Measurements from ENCODE around the gene DENND2A.

DENND2A gene

DNA sequence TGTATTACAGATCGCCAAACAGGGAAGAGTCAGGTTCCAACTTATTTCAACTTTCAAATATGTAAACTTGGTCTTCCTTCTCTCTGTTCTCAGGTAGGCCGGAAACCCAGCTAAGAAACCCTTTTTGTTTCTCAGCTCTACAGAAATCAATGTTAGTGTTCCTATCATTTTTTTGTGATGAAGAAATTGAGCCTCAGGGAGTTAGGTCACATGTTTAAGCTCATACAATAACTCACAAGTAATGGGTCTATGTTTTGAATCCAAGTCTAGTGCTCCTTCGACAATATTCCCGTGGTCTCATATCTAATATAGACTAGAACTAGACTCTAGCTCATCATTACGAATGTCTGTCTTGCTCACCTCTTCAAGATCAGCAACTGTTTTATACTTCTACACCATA lies 22.3 kb downstream of the DENND2A start:
- no peak for DNase-seq

- no peak for DNase-seq
Measured at GRCh38 chr7:140617081-140617480, 23.5 kb downstream of the DENND2A start.

- no peak for DNase-seq
Measured at GRCh38 chr7:140616328-140616727, 24.3 kb downstream of the DENND2A start.

DNA sequence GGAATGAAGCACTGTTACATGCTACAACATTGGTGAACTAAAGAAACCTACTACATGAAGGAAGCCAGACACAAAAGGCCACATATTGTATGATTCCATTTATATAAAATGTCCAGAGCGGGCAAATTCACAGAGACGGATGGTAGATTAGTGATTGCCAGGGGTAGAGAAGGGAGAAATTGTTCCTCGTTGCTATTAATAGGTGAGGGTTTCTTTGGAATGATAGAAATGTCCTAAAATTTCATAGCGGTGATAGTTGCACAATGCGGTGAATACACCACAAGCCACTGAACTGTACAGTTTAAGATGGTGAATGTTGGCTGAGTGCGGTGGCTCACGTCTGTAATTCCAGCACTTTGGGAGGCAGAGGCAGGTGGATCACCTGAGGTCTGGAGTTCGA lies 29.0 kb downstream of the DENND2A start:
- DNase-seq, result no peak

DNA sequence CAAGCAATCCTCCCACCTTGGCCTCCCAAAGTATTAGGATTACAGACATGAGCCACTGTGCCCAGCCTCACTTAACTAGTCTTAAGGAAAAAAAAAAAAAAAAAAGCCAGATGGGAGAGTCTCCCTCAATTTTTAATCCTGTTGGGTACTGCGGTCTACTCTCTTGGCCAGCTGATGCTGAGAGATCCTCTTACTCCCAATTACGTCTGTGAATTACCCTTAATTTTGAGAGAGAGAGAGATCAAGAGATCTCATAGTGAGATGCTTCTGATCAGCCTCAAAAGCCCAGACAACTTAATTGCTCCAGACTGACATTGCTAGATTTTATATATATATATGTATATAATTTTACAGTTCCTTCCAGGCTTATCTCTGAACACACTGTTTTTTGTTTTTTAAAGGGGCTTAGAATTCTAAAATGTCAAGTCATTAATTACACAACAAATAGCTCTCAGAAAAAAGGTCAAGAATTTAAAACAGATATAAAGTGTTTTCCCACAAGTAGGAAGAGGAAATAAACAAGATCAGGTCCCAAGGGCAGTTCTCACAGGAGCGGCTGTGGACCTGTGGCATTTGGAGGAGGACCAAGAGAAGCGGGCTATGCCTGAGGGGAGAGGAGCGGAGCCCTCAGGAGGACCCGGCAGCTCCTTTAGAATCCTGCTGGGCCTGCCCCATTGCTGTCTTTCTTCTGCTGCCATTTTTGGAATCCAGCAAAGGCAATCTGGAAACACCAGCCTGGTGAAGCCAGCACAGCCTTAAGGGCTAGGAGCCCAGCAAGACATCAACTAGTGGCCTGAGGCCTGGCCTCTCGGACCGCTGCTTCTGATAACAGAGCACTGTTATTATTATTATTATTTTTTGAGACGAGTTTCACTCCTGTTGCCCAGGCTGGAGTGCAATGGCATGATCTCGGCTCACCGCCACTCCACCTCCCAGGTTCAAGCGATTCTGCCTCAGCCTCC lies 30.1 kb downstream of the DENND2A start:
- no peak for DNase-seq

DNA sequence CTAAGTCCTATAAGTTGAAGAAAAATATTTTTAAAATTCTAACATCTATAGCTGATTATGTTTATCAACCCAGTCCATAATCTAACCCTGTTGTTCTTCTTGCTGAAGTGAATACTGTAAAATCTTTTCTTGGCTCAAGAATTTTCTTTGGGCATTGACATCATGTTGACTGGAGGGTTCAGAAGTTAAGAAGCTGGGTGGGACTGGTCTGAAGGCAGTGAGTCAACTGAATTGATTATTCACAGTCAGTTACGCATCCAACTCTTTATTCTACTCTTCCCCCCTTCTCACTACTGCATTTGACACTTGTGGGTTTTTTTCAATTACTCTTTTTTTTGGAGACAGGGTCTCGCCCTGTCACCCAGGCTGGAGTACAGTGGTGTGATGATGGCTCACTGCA lies 31.0 kb downstream of the DENND2A start:
- DNase-seq, result no peak

DNA sequence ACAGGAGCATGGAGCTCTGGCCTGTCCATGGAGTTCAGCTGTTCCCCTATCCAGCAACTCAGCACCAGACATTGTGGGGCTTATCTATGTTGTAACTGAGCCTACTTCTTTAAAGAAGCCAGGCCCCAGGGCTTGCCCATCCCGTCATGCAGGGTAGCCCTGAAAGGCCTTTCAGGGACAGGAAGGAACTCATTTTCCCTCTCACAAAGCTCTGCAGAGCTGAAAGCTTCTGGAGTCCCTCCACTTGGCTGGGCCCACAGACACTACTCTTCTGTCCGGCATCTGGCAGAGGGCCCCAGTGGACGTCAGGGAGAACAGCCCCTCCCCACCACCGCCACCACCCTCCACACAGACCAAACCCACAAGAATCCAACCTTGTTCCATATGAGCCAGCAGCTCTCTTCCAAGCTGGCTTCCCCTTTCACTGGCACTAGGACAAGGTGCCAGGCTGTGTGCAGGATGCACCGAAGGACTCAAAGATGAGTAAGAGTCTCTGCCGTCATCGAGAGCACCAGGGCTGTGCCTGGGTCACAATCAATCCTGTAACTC lies 33.1 kb downstream of the DENND2A start:
- no peak for DNase-seq

DNA sequence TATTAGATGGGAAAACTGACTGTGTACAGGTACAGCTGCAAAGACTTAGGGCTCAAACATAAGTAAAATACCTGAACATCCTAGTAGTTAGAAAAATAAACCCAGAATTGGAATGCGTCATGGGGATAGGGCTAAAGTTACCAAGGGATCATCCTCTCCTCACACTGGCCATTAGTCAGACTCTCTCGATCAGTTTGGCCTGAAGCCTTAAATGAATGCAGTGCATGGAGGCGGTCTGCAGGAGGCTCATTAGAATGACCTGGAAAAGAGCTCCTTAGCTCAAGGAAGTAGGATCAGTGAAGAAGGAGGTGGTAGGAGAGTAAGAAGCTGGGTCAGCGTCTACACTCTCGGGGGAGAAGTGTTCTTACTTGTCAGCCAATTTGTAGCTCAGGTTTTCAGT lies 35.3 kb downstream of the DENND2A start:
- no peak for DNase-seq

GRCh38 chr7:140604760-140605159 lies 35.9 kb downstream of the DENND2A start:
- no peak for DNase-seq

DNA sequence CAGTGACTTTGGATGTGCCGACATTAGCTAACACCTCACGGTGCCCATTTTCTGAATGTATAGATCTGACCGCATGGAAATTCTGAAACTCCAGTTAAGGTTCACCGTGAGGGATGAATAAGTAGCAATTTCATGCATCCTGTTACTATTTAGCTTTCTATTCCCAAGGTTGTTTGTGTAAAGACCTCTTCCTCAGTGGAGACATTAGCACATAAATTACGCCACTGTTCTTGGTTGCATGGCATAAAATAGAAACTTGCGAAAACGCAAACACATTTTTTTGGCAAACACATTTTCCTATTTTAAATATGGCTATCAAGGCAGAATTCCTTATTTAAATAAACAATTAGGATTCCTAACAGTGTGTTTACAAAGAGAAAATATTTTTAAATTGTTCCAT lies 36.5 kb downstream of the DENND2A start:
- no peak for DNase-seq

- DNase-seq, result no peak
Measured at GRCh38 chr7:140601566-140602174, 38.9 kb downstream of the DENND2A start.

- DNase-seq, result no peak
Measured at GRCh38 chr7:140600341-140600740, 40.3 kb downstream of the DENND2A start.

GRCh38 chr7:140597428-140597949 lies 43.1 kb downstream of the DENND2A start:
- DNase-seq, result no peak

DNA sequence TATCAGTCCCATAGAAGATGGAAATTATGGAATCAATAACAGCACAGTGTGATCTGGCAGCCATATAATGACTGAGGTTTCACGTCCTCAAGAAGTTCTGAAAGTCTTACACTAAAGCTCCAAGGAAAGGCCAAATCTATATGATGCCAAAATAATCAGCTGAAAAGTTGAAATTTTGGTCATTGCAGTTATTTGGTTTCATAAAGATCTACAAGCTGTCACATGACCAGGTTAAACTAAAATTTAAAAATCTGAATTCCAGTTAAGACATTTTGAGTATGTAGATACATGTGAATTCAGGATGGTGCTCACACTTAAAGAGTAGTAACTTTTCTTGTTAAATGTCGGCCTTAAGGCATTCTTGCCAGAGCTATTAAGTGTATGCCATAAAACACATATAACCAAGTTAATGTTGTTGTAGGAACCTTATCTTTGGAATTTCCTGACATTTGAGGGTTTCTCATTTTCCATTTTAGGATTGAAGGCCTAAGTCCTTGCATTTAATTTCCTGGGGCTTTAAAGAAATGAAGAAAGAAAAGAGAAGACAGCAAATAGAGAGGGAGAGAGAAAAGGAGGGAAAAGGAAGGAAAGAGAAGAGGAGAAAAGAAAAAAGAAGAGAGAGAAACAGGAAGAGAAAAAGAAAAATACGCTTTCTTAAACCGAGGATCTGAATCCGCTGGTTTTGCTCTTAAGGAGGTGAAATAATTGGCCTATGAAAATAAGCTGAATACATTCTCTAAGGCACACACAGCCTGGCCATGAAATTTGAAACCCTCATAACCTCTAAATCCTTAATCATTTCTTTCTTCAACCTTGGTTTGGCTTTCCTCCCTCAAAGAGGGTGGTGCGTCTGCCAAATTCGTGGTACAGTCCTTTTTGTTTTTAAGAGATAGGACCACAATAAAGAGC lies 43.8 kb downstream of the DENND2A start:
- DNase-seq, result no peak

DNA sequence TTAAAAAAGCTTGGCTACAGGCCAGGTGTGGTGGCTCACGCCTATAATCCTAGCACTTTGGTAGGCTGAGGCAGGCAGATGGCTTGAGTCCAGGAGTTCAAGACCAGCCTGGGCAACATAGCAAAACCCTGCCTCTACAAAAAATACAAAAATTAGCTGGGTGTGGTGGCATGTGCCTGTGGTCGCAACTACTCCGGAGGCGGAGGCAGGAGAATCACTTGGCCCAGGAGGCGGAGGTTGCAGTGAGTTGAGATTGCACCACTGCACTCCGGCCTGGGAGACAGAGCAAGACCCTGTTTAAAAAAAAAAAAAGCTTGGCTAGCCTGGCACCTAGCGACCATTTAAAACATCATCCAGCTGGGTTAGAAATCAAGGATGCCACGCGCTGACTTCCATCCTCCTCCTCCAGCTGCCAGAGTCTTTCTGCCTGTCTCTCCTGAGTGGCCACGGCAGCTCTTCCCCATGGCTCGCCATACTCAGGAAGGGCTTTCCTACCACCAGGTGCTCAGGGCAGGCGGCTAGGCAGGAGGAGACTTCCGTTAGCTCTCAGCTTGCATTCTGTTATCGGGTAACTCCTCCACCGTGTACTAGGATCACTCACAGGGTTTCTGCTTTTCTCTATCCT lies 45.0 kb downstream of the DENND2A start:
- no peak for DNase-seq

DNA sequence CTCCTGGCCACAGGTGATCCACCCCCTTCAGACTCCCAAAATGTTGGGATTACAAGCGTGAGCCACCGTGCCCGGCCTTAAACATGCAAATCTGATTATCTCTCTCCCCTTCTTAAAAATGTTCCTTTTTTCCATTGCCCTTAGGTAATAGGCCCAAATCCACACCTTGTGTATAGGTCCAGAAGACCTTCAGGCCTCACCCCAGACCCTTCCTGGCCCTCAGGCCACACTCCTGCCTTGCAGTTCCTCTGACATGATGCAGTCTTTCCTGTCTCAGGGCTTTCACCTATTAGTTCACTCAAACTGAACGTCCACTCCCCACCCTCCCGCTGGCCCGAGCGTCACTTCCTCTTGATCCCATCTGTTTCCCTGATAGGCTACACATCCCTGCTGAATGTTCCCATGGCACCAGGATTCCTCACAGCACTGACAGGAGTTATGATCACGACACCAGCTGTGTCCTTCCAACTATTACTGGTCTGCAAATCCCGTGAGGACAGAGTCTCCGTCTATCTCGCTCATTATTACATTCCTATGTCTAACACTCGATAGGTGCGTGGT lies 46.4 kb downstream of the DENND2A start:
- no peak for DNase-seq

DNA sequence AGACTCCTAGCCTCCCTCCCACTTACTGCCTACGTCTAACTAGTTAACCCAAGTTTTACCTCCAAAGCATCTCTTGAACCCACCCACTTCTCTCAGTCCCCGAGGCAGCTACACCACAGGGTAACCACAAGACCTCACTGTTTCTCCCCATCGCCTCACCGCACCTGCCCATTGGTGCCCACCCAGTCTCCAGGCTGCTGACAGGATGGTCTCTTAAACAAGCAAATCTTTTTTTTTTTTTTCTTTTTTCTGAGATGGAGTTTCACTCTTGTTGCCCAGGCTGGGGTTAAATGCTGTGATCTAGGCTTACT lies 47.0 kb downstream of the DENND2A start:
- DNase-seq, result no peak

GRCh38 chr7:140592964-140593671 lies 47.5 kb downstream of the DENND2A start:
- no peak for DNase-seq

DNA sequence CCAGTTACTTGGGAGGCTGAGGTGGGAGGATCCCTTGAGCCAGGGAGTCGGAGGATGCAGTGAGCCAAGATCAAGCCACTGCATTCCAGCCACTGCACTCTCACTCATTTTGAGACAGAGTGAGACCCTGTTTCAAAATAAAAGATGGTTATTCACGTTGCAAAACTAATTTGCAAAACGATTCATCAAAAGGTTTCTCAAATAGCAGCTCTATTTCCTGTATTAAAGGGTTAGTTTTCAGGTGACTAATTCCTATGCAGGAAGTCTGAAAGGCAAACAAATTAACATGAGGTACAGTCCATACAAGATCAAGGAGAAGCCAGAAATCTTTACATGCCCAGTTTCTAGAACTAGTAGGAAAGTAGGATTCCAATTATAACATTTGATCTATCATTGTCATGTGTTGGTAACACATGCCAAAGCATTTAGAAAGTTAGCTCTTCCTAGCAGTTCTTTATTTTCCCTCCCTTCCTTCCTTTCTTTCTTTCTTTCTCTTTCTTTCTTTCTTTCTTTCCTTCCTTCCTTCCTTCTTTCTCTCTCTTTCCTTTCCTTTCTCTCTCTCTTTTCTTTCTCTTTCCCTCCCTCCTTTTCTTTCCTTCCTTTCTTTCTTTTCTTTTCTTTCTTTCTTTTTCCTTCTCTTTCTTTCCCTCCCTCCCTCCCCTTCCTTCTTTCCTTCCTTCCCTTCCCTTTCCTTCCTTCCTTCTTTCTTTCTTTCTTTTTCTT lies 49.3 kb downstream of the DENND2A start:
- DNase-seq, result no peak

- no peak for DNase-seq
Measured at GRCh38 chr7:140587243-140587642, 53.4 kb downstream of the DENND2A start.

GRCh38 chr7:140586516-140586915 lies 54.1 kb downstream of the DENND2A start:
- no peak for DNase-seq
